Activated CD8-positive, alpha-beta memory T cell treated with anti-CD3 and anti-CD28 coated beads, Interleukin-2, amount 50 U/mL, for 1 hour (primary cell): Measurements from ENCODE around the gene TSPAN4.

Experiments
- DNase-seq: peaks from one replicate; pipeline ENCODE4 v3.0.0-alpha.2; 2020; ENCODE audit errors: extremely low read depth

TSPAN4 gene

GRCh38 chr11:910044-910588, 67.5 kb downstream of the TSPAN4 start:
- no peak for DNase-seq

DNA sequence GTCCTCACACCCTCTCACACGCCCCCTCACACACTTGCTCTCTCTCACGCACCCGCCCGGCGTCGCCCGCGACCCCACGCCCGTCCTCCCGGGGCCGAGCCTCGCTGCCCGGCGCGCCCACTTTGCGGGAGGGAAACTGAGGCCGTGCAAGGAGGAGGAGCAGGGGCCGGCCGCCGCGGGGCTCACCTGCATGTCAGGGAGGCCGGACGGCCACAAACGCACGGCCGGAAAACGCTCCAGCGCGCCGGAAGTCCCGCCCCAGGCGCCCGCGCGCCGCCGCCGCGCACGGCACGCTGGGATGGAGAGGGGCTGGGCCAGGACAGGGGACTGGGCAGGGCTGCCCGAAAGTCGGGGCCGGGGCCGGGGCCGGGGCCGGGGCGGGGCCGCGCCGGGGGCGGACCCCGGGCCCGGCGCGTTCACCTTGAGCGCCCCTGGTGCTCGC, 68.0 kb downstream of the TSPAN4 start, which contains the start of gene CHID1:
CHID1 (minus strand) TSS at position 222 of the 442 bp plus-strand sequence. CDS start 5,994 bp downstream, outside the sequence.
- DNase-seq, result no peak

DNA sequence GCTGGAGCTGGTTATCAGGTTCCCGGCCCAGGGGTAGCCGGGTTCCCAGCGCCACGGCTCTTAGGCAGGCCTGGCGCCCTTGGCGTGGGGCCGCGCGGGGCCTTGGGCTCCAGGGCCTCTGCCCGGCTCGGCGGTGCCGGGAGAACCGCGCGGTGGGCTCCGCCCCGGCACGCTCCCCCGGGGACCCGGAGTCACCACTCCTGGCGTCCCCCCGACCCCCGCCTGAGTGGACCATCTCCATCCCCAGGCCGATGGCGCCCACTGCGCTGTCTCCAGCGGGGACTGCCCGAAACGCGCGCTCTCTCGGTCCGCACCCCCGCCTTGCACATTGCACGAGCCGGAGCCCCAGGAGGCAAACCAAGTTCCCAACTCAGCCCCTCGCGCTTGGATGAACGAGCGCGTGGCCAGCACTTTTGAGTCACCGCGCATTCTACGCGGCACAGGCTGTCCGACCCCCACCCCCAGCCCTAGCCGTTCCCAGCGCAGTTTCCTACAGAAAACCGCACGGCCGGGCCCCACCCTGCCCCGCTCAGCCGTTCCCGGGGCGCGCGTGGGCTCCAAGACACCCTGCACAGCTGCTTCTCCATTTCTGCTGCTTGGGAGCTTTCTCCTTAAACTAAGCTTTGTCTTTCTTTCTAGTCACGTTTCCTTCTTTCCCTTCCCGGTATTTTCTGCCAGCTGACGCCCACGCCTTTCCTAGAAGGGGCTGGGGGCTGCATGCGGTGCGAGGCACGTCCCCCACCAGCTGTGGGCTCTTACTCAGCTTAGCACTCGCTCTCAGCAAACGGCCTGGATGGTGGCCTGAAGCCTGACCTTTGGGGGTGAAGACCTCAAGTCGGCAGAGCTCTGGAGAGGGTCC, 68.6 kb downstream of the TSPAN4 start:
- DNase-seq, result no peak

DNA sequence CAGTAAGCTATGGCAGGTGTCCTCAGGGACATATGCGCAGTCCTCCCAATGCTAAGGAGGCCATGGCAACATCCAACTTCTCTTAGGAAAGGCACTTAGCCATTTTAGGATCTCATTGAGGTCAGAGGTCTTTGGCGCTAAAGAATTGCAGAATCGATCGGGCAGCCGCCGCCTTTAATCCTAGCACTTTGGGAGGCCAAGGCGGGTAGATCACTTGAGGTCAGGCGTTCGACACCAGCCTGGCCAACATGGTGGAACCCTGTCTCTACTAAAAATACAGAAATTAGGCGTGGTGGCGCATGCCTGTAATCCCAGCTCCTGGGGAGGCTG, 69.2 kb downstream of the TSPAN4 start:
- no peak for DNase-seq

GRCh38 chr11:912266-912665, 69.6 kb downstream of the TSPAN4 start:
- no peak for DNase-seq

- no peak for DNase-seq
Measured at GRCh38 chr11:913043-913442, 70.4 kb downstream of the TSPAN4 start.

DNA sequence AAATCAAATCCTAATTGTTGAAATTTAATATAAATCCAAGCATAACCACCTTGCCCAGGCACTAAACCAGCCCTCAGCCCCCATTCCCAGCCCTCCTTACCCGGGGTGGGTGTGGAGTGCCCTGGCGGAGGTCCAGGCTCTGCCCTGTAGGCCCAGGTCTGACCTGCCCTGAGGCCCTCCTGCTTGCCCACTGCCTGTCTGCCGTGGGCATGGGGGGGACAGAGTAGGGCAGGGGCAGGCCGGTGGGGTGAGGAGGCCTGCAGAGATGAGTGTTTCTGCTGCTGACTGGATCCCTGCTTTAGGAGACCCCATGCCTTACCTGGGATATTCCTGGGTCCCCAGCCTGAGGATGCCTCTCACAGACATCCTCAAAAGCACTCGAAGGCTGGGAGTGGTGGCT, 71.6 kb downstream of the TSPAN4 start:
- no peak for DNase-seq

DNA sequence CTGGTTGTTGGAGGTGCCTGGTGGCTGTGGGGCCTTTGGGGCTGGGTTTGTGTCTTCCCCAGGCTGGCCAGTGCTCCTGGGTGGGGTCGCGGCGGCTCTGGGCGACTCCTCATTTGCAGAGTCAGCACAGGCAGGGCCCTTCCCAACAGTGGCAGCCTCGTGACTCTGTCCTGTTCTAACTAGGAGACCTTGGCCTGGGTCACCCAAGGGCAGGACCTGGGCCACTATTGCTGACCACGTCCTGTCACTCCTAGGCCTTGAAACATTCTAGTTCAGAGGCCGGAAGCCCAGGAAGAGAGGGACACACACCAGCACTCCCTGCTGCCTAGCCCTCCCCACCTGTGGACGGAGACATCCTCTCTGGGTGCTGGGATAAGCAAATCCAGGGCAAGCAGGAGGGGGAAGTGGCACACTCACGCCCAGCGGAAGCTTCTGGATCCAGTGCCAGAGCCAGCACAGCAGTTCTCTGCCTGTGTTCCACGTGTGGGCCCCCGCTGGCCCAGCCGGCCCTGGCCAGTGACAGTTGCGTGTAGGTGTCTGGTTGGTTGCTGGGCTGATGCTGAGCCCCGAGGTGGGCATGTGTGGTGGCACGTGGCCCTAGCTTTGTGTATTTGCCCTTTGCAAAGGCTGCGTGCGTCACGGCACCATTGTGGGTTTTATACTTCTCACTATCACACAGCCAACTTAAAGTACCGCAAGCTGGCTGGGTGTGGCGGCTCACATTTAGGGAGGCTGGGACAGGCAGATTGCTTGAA, 72.3 kb downstream of the TSPAN4 start:
- no peak for DNase-seq
